ENCODE results near the gene ZNG1A. TPM values are rescaled to one million over a fixed set of nuclear protein-coding genes. Genes with fewer than 3 reads are reported as not detected.
"Not testable (repeated sequence)": the region's sequence is repeated elsewhere in the genome, so short reads cannot be mapped to it uniquely, and the experiment has no call there.

Gene ZNG1A
- total and polyA plus RNA-seq, 10 donors = 24.0 to 52.3 (median 35.4) TPM

- Histone ChIP-seq H3K4me3 (peak overlapping the region; percentile 41 to 84 (median 76)), H3K4me1 (peaks cover 17 to 88% (median 71%) of the 10 kb centered on the region in 6 donors), H3K27ac (peak overlapping the region; percentile 86 to 98 (median 96)), H3K27me3 (replicated peaks in 1 of 7) (no peaks in the 10 kb centered on the region), H3K36me3 (no peaks in the 10 kb centered on the region), H3K9me3 (no peaks in the 10 kb centered on the region)
- no peak for DNase-seq
- WGBS, 5 donors = 1 to 3% (median 2%) methylated on average over 14 of the region's 14 CpGs
- intact Hi-C loops (cut with DNase I; ENCODE audit: low total_unique reads) = no loop called here
- no peak for TF ChIP-seq POLR2AphosphoS5 (IDR thresholded peaks at IDR 0.05)
- TF ChIP-seq CTCF (IDR thresholded peaks at IDR 0.05 in 8 of 11, conservative IDR thresholded peaks at IDR 0.05 in 3 of 11) = no peak
- TF ChIP-seq POLR2A (IDR thresholded peaks at IDR 0.05) = no peak
These were observed 35.4 kb upstream of the ZNG1A start for GRCh38 chr9:214351-214647.

DNA sequence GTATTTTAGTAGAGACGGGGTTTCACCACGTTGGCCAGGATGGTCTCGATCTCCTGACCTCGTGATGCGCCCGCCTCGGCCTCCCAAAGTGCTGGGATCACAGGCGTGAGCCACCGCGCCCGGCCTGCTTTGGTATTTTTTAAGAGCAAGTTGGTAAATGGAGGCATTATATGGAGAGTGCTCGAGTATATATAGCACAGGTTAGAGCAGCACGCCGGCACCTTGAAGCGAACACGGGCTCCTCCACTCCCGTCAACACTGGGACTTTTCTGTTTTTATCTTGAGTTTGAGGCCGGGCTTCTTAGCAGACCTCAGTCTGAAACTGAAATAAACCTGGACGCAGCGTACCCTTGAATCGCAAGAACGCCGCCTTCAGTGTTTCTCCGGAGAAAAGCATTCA lies 35.0 kb upstream of the ZNG1A start:
- H3K9me3 ChIP-seq; intact Hi-C loops (cut with DNase I; ENCODE audit: low total_unique reads); H3K36me3 ChIP-seq; H3K27me3 ChIP-seq (replicated peaks in 1 of 7); DNase-seq: not testable (repeated sequence)
- WGBS, 5 donors = 89 to 96% (median 90%) methylated on average over 24 of the region's 24 CpGs
- H3K27ac ChIP-seq = peak overlapping the region; percentile 86 to 98 (median 96)
- peak overlapping the region; percentile 41 to 84 (median 76) for H3K4me3 ChIP-seq
- peaks cover 17 to 88% (median 67%) of the 10 kb centered on the region in 6 donors for H3K4me1 ChIP-seq

DNA sequence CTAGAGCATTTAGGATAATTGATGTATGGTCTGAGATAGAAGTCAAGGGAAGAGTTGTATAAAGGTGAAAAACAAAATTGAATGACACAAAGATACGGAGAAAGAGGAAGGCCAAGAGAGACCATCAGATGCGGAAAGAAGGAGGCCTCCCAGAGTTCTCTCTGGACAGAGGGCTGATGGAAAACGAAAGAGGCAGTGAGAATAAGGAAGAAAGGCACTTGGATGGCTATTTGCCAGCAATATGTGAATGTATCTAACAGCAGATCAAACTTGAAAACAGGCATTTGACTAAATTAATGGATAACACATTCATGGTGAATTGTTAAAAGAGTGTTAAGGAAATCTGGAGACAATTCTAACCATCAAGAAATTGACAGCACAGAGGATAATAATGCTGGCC lies 33.4 kb upstream of the ZNG1A start:
- peaks cover 8 to 73% (median 52%) of the 10 kb centered on the region in 6 donors for H3K4me1 ChIP-seq
- H3K36me3 ChIP-seq = no peaks in the 10 kb centered on the region
- H3K9me3 ChIP-seq = no peaks in the 10 kb centered on the region
- peak overlapping the region in 1 of 8 donors; percentile 13 for H3K4me3 ChIP-seq
- intact Hi-C loops (cut with DNase I; ENCODE audit: low total_unique reads) = no loop called here
- no peak for DNase-seq
- H3K27me3 ChIP-seq (replicated peaks in 1 of 7) = no peaks in the 10 kb centered on the region
- WGBS, 5 donors = 43 to 70% (median 64%) methylated on average over 3 of the region's 3 CpGs
- TF ChIP-seq POLR2AphosphoS5 (IDR thresholded peaks at IDR 0.05) (no peak), CTCF (IDR thresholded peaks at IDR 0.05 in 8 of 11, conservative IDR thresholded peaks at IDR 0.05 in 3 of 11) (no peak), POLR2A (IDR thresholded peaks at IDR 0.05) (no peak)
- H3K27ac ChIP-seq = peak overlapping the region; percentile 27 to 98 (median 94)

DNA sequence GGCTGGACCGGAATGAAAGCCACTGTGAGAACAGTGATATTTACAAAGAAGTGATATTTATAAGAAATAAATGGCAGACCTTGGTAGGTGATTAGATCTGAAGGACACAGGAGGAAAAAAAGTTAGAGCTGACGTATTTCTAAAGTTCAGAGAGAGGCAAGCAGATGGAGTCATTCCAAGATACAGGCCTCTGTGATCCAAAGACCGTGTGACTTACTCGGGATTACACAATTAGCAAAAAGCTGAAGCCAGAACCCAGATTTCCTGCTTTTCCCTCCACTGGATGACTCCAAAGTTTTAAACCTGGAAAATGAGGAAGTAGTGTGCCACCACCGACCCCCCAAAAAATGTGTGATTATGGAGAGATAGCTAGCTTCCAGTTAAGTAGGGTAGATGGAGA lies 32.7 kb upstream of the ZNG1A start:
- intact Hi-C loops (cut with DNase I; ENCODE audit: low total_unique reads) = no loop called here
- Histone ChIP-seq H3K4me1 (peaks cover 8 to 66% (median 44%) of the 10 kb centered on the region in 6 donors), H3K27ac (peak overlapping the region; percentile 27 to 98 (median 86)), H3K4me3 (peak overlapping the region in 1 of 8 donors; percentile 13), H3K9me3 (no peaks in the 10 kb centered on the region), H3K27me3 (replicated peaks in 1 of 7) (no peaks in the 10 kb centered on the region), H3K36me3 (no peaks in the 10 kb centered on the region)
- TF ChIP-seq POLR2A (IDR thresholded peaks at IDR 0.05) (no peak), POLR2AphosphoS5 (IDR thresholded peaks at IDR 0.05) (no peak), CTCF (IDR thresholded peaks at IDR 0.05 in 8 of 11, conservative IDR thresholded peaks at IDR 0.05 in 3 of 11) (no peak)
- no peak for DNase-seq
- WGBS, 5 donors = 40 to 56% (median 50%) methylated on average over 5 of the region's 5 CpGs

GRCh38 chr9:211036-211435 lies 32.2 kb upstream of the ZNG1A start:
- Histone ChIP-seq H3K27ac (peak overlapping the region; percentile 27 to 98 (median 86)), H3K4me3 (no peak overlapping the region), H3K36me3 (no peaks in the 10 kb centered on the region), H3K9me3 (no peaks in the 10 kb centered on the region), H3K4me1 (peaks cover 7 to 61% (median 39%) of the 10 kb centered on the region in 6 donors), H3K27me3 (replicated peaks in 1 of 7) (no peaks in the 10 kb centered on the region)
- no peak for TF ChIP-seq POLR2AphosphoS5 (IDR thresholded peaks at IDR 0.05)
- TF ChIP-seq POLR2A (IDR thresholded peaks at IDR 0.05) = no peak
- no peak for TF ChIP-seq CTCF (IDR thresholded peaks at IDR 0.05 in 8 of 11, conservative IDR thresholded peaks at IDR 0.05 in 3 of 11)
- intact Hi-C loops (cut with DNase I; ENCODE audit: low total_unique reads) = no loop called here
- 46 to 77% (median 66%) methylated on average over 7 of the region's 7 CpGs for WGBS, 5 donors
- no peak for DNase-seq
